Muscle layer of colon (tissue), 2 donors: ENCODE results near the gene HLA-F.

Experiments
- H3K27ac ChIP-seq: one replicate; pipeline ENCODE4 v1.7.0; 2013; ENCODE audit warnings: low read depth, mild to moderate bottlenecking, low read length, moderate library complexity
- H3K27me3 ChIP-seq, 2 donors: one replicate each; pipeline ENCODE4 v1.7.0; 2013; ENCODE audit warnings: low read length in 2 of 2, mild to moderate bottlenecking in 2 of 2; ENCODE audit not compliant: insufficient read depth in 2 of 2, control insufficient read depth in 1 of 2
- H3K36me3 ChIP-seq: one replicate; pipeline ENCODE4 v1.7.0; 2013; ENCODE audit warnings: mild to moderate bottlenecking, low read length; ENCODE audit not compliant: insufficient read depth
- H3K4me1 ChIP-seq: one replicate; pipeline ENCODE4 v1.7.0; 2013; ENCODE audit warnings: mild to moderate bottlenecking, low read length; ENCODE audit not compliant: insufficient read depth
- H3K4me3 ChIP-seq, 2 donors: one replicate each; pipeline ENCODE4 v1.7.0; 2013; ENCODE audit warnings: low read length in 2 of 2, low read depth in 1 of 2, mild to moderate bottlenecking in 1 of 2, moderate library complexity in 1 of 2
- H3K9ac ChIP-seq: one replicate; pipeline ENCODE4 v1.7.0; 2013; ENCODE audit warnings: low read length
- H3K9me3 ChIP-seq: one replicate; pipeline ENCODE4 v1.7.0; 2013; ENCODE audit warnings: mild to moderate bottlenecking, low read length
- donor health status: abdominal sarcoma.
- donor health status: Adenocarcinoma of cecum.

Gene HLA-F

GRCh38 chr6:29737707-29738630, 14.7 kb downstream of the HLA-F start:
- Histone ChIP-seq H3K36me3 (peaks cover 5% of the 10 kb centered on the region), H3K4me1 (no peaks in the 10 kb centered on the region), H3K9ac (no peak overlapping the region), H3K9me3 (no peaks in the 10 kb centered on the region), H3K4me3 (no peak overlapping the region), H3K27ac (no peak overlapping the region), H3K27me3 (no peaks in the 10 kb centered on the region)

DNA sequence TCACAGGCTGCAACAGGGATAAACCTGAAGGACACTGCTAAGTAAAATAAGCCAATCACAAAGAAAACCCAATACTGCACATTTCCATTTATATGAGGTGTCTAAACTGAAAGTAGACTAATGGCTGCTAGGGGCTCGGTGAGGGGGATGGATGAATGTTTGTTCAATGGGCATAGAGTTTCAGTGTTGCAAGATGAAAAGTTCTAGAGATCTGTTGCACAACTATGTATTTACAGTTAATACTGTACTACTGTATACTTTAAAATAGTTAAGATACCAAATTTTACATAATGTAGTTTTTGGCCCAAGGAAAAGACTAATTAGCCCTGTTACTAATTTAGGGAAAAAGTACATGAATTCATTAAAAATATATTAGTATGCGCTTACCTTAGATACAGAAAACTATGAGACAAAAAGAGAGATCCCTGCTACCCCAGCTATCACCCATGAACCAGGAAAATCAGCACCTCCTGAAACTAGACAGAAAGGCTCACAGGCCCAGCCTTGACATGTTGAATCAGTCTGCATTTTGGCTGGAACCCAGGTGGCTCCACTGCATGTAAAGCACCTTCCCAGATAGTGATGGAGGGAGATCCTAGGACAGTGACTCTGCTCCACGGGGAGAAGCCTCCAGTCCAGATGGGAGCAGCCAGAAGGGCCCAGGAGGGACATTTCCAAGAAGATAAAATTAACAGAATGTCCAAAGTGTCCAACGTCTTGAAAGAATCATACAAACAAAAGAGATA, 16.1 kb downstream of the HLA-F start:
- Histone ChIP-seq H3K9me3 (no peaks in the 10 kb centered on the region), H3K36me3 (peaks cover 5% of the 10 kb centered on the region), H3K9ac (no peak overlapping the region), H3K27me3 (no peaks in the 10 kb centered on the region), H3K4me3 (no peak overlapping the region), H3K4me1 (no peaks in the 10 kb centered on the region), H3K27ac (no peak overlapping the region)

- Histone ChIP-seq H3K9ac (no peak overlapping the region), H3K36me3 (peaks cover 5% of the 10 kb centered on the region), H3K27me3 (no peaks in the 10 kb centered on the region), H3K4me1 (no peaks in the 10 kb centered on the region), H3K27ac (no peak overlapping the region), H3K4me3 (no peak overlapping the region), H3K9me3 (no peaks in the 10 kb centered on the region)
These were observed 16.6 kb downstream of the HLA-F start for GRCh38 chr6:29739882-29740261.

DNA sequence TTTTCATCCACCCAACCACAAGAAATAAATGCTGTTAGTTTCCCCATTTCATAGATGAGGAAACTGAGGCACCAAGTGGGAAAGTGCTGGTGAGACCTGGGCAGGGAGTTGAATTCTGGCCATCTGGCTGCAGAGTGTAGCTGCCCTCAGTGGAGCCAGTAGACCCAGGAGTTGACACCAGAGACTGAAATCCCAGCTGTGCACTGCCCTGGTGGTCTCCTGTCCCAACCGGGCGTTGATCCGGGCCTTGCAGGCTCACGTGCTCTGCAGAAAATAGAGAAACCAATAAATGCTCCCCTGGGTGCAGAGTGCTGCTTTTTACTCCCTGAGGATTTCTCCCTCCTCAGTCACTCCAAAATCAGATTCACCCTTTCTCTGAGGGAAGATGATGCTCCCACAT, 18.4 kb downstream of the HLA-F start:
- Histone ChIP-seq H3K36me3 (no peaks in the 10 kb centered on the region), H3K4me1 (no peaks in the 10 kb centered on the region), H3K4me3 (no peak overlapping the region), H3K27ac (no peak overlapping the region), H3K9ac (no peak overlapping the region), H3K9me3 (no peaks in the 10 kb centered on the region), H3K27me3 (no peaks in the 10 kb centered on the region)

DNA sequence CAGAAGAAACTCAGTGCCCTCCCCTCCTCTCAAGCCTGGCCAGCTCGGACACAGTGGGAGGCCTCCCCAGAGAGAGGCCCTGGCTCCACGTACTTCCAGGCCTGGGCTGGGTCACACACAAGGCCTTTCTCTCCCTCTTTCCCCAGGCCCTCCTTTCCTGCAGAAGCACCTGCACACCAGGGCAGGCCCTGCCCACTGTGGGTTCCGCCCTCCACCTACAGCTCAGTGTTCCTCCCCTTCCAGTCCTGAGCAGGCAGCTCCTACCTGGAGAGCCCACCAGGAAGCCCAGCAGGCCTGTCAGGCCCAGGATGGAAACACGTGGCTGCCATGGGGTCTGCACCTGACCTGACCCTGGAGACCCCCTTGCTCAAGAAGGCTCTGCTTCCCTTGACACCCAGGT, 18.9 kb downstream of the HLA-F start:
- Histone ChIP-seq H3K36me3 (no peaks in the 10 kb centered on the region), H3K27me3 (no peaks in the 10 kb centered on the region), H3K4me3 (no peak overlapping the region), H3K27ac (no peak overlapping the region), H3K9ac (no peak overlapping the region), H3K4me1 (no peaks in the 10 kb centered on the region), H3K9me3 (no peaks in the 10 kb centered on the region)

DNA sequence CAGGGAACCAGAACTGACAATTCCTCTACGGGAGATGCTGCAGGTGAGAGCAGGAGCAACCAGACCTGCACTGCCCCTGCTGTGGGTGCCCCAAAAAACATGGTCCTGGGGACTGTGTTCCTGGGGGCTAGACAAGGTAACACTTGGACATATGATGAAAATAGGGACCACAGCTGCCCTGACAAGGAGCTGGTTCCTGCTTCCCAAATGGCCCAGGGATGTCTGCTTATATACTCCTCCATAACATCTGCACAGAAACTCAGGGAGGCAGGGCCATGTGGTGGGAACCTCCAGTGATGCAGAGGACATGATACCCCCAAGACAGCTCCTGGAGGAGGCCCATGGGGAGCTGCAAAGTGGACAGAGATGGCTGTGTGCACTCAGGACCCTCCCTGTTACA, 19.8 kb downstream of the HLA-F start:
- Histone ChIP-seq H3K9me3 (no peaks in the 10 kb centered on the region), H3K4me1 (peaks cover 5% of the 10 kb centered on the region), H3K27me3 (no peaks in the 10 kb centered on the region)

DNA sequence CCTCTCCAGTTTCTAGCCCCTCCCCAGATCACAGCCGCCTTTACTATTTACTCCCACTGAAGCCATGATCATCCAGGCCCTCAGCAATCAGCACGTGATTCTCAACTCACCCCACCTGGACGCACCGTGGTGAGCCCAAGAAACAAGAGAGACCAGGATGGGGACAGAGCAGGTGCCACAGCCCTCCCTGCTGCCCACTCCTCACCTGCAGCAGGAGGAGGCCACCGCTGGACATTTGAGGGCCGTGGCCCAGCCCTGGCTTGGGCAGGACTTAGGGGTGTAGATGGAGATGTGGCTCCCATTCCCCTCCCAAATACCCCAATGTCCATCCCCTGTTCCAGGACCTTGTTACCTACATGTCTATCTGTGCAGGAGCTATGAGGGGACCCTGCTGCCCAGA, 20.3 kb downstream of the HLA-F start:
- H3K4me3 ChIP-seq = no peak overlapping the region
- H3K9ac ChIP-seq = no peak overlapping the region
- no peaks in the 10 kb centered on the region for H3K36me3 ChIP-seq
- H3K27ac ChIP-seq = no peak overlapping the region
- H3K27me3 ChIP-seq = no peaks in the 10 kb centered on the region
- H3K4me1 ChIP-seq = peaks cover 6% of the 10 kb centered on the region
- no peaks in the 10 kb centered on the region for H3K9me3 ChIP-seq

More for the DNA sequence above, 19.8 kb downstream of the HLA-F start:
- Histone ChIP-seq H3K4me3 (no peak overlapping the region), H3K9ac (no peak overlapping the region), H3K27ac (no peak overlapping the region), H3K36me3 (no peaks in the 10 kb centered on the region)

GRCh38 chr6:29744131-29744530, 20.9 kb downstream of the HLA-F start:
- H3K9ac ChIP-seq = no peak overlapping the region
- H3K36me3 ChIP-seq = no peaks in the 10 kb centered on the region
- H3K4me1 ChIP-seq = peaks cover 6% of the 10 kb centered on the region
- no peak overlapping the region for H3K27ac ChIP-seq
- H3K4me3 ChIP-seq = no peak overlapping the region
- H3K9me3 ChIP-seq = no peaks in the 10 kb centered on the region
- H3K27me3 ChIP-seq = no peaks in the 10 kb centered on the region

DNA sequence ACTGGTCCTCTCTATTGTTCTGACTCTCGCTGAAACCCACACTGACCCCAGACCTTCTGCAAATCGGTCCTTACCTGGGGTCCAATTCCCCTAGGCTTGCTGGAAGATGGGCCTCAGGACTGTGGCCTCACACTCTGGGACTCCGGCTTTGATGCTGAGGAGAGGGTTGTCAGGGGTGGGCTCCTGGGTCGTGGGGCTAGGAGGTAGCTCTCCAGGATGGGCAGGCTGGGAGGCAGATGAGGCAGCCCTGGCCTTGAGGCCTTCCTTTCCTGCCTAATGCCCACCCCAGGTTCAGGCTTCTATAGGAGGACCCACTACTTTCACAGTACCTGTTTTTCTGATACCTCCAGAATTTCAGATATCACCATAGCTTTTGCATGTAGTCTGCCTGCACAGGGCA, 21.4 kb downstream of the HLA-F start:
- no peaks in the 10 kb centered on the region for H3K9me3 ChIP-seq
- no peaks in the 10 kb centered on the region for H3K27me3 ChIP-seq
- no peak overlapping the region for H3K9ac ChIP-seq
- H3K4me1 ChIP-seq = peaks cover 10% of the 10 kb centered on the region
- no peak overlapping the region for H3K4me3 ChIP-seq
- H3K27ac ChIP-seq = no peak overlapping the region
- H3K36me3 ChIP-seq = no peaks in the 10 kb centered on the region

- no peaks in the 10 kb centered on the region for H3K9me3 ChIP-seq
- no peak overlapping the region for H3K4me3 ChIP-seq
- no peaks in the 10 kb centered on the region for H3K27me3 ChIP-seq
- no peaks in the 10 kb centered on the region for H3K36me3 ChIP-seq
- peaks cover 15% of the 10 kb centered on the region for H3K4me1 ChIP-seq
- no peak overlapping the region for H3K27ac ChIP-seq
- H3K9ac ChIP-seq = no peak overlapping the region
These were observed 22.2 kb downstream of the HLA-F start for GRCh38 chr6:29745386-29745785.

- Histone ChIP-seq H3K36me3 (no peaks in the 10 kb centered on the region), H3K4me3 (no peak overlapping the region), H3K27me3 (no peaks in the 10 kb centered on the region), H3K9me3 (no peaks in the 10 kb centered on the region), H3K27ac (no peak overlapping the region), H3K4me1 (peaks cover 15% of the 10 kb centered on the region), H3K9ac (no peak overlapping the region)
These were observed 22.7 kb downstream of the HLA-F start for GRCh38 chr6:29745855-29746449.
